CD4-positive, alpha-beta T cell treated with Interleukin-6 at 100 ng/mL for 8 hours (primary cell): ENCODE data around the gene LRIT2.

Experiments
- DNase-seq: peaks from one replicate; pipeline ENCODE4 v3.0.0-alpha.2; 2020; ENCODE audit warnings: mixed read lengths, low spot score

The LRIT2 gene

DNA sequence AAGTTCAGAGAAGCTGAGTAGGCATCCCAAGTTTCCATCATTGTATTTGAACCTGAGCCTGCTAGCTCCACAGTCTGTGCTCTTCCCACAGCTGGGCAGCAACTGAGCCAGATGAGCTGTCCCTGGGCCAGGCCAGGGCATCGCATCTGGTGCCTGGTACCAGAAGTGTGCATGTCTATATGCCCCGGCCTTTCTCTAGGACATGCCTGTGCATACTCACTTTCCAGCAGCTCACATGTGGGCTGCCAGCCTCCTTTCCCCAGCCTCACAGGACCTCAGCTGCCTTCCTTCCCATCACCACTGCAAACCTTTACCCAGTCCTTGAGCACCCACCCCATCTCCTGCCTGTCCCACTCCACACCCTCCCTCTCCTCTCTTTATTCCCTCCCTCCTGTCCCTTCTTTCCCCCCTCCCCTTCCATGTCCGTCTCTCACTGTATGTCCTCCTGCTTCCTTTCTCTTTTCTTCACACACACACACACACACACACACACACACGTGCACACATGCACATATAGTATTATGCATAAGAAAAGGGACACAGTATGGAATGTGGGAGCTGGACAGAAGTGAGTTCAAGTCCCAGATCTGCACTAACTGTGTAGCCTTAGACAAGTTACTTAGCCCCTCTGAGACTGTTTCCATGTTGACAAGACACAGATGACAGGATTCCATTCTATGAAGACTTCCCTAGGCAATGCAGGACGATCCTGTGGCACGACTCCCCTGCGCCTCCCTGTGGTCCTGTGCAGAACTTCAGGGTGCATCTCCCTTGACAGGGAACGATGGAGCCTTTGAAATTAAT lies 20.1 kb downstream of the LRIT2 start:
- DNase-seq: peak; percentile 51

- DNase-seq: no peak
These were observed 20.7 kb downstream of the LRIT2 start for GRCh38 chr10:84204610-84205009.

DNA sequence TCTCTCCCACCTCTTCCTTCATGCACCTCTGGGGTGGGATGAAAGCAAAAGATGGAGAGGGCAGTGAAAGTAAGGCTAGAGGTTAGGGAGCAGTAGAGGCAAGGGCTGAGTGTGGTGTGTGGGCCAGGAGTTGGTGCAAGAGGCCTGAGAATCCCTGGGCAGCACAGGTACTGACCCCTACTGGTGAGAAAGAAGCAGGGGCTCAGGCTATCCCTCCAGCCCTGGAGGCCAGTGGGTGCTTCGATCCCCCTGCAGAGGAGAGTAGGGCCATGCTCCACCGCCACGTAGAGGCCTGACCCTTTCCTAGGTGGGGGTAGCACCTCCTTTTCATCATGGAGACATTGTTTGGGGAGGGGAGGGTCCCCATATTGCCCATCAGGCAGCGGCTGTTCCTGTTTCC lies 21.2 kb downstream of the LRIT2 start:
- no peak for DNase-seq

- DNase-seq: no peak
These were observed 23.0 kb downstream of the LRIT2 start for GRCh38 chr10:84202349-84202748.

- no peak for DNase-seq
These were observed 23.7 kb downstream of the LRIT2 start for GRCh38 chr10:84201682-84202081.

- DNase-seq: no peak
These were observed 24.1 kb downstream of the LRIT2 start for GRCh38 chr10:84201244-84201606.

GRCh38 chr10:84200537-84201243 lies 24.7 kb downstream of the LRIT2 start:
- DNase-seq: no peak

GRCh38 chr10:84198206-84198915 lies 27.0 kb downstream of the LRIT2 start:
- DNase-seq: no peak

GRCh38 chr10:84197643-84198042 lies 27.7 kb downstream of the LRIT2 start:
- no peak for DNase-seq

DNA sequence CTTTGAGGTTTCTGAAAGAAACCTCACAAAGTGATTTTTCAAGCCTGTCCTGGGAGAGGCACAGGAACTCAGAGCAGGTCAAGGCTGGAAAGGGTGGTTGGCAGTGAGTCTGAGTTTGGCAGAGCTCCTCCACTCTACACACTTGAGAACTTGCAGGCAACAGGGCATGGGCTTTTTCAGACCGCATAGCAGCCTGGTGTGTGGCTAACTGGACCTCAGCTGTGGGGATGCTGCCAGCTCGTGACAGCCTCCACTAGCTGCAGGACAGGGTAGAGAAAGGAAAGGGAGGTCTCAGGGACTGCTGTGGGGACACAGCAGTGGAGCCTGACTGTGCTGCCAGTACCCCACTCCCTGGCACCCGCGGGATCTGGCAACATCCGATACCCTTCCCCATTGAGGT lies 28.4 kb downstream of the LRIT2 start:
- no peak for DNase-seq

GRCh38 chr10:84196083-84196482 lies 29.3 kb downstream of the LRIT2 start:
- no peak for DNase-seq

GRCh38 chr10:84195044-84195830 lies 30.1 kb downstream of the LRIT2 start:
- DNase-seq: no peak

DNA sequence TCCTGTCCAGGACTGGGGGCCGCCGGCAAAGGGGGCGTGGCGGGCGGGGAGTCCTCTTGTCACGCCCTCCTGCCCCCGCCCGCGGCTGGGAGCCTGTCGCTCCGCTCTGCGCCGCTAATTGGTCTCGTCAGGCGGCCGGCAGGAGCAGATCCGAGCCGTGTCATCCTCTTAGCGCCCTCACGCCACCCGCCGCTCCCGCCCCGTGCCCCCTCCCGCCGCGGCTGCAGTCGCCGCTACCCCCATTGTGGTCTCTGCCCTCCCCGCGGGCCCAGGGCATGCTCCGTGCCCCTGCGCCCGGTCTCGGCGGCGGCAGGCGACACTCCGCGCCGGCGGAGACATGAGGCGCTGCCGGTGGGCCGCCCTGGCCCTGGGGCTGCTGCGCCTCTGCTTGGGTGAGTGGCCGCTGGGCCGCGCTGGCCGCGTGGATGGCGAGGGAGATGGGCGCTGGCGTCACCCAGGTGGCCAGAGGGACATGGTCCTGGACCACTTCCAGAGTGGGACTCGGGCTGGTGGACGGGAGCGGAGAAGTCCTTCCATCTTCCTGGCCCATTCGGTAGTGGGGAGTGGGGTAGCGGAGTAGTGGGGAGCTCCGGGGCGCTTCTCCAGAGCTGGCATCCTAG lies 30.8 kb downstream of the LRIT2 start, which contains the start of gene CDHR1:
Gene CDHR1 (plus strand): TSS at position 114 of the 620 bp plus-strand sequence. CDS start 224 bp downstream, at position 338.
- DNase-seq: no peak

DNA sequence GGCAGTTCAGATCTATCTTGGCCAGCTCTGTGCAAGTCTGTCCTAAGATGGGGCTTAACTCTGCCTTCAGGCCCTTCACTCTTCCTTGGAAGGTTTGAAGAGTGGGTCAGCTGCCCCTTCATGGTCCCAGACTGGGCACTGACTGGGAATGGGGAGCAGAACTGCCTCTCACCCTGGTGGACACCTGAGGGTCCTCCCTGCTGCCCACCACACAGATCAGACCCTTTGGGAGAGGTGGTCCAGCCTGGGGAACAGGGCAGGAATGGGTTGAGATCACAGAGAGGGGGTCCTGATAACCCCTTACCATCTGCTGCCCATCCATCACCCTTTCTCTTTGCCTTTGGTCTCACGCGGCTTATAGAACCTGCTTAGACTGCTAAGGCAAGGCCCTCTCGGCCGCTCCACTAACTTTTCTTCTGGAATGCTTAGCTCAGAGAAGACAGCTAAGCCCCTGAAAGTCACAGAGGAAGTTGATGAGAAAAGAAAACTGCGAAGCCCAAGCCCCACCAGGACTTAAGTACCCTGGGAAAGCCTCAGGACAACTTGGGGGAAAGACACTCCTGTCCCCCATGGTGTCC lies 31.4 kb downstream of the LRIT2 start:
- DNase-seq: no peak

DNA sequence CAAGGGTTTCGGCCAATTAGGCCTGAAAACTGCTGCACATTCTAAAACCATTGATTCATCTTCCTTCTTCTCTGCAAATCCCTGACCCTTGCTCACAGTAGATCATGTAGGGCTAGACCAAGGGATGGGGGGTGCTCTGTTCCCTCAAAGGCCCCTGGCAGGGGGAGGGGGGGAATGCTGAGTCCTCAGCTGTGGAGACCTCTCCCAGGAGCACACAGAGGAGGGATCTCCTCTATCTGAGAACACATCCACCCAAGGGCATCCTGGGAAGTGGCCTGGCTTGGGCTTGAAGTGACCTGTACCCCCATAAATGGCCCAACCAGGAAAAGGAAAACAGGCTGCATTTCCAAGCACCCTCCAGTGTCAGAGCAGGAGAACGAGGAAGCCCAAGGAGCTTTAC lies 32.0 kb downstream of the LRIT2 start:
- DNase-seq: no peak

- DNase-seq: peak; percentile 46
These were observed 34.2 kb downstream of the LRIT2 start for GRCh38 chr10:84191106-84191505.

- no peak for DNase-seq
These were observed 34.7 kb downstream of the LRIT2 start for GRCh38 chr10:84190621-84191020.

GRCh38 chr10:84188815-84189214 lies 36.5 kb downstream of the LRIT2 start:
- DNase-seq: no peak

GRCh38 chr10:84185526-84186175 lies 39.7 kb downstream of the LRIT2 start:
- DNase-seq: no peak

- DNase-seq: no peak
These were observed 40.8 kb downstream of the LRIT2 start for GRCh38 chr10:84184517-84184916.

DNA sequence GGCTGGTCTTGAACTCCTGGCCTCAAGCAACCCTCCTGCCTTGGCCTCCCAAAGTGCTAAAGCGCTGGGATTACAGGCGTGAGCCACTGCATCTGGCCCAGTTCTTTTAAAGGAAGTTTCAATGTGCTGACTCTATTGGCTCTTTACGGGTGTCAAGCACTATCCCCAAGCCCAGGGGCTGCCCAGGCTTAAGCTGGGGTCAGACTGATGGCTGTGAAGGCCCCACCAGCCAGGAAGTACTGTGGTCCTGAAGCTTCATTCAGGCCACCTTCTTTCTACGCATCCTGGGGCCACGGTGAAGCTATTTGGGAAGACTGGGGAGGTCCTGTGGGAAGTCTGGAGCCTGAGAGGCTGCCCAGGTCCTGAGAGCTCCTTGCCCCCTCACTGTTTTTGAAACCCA lies 43.7 kb downstream of the LRIT2 start:
- DNase-seq: no peak
